ENCODE data around the gene PIP4K2C. TPM values are rescaled to one million over a fixed set of nuclear protein-coding genes. Genes with fewer than 3 reads are reported as not detected.

The PIP4K2C gene
- total and polyA plus RNA-seq, 10 of the 15 experiments (the other 5 are each of a cell fraction or from before 2014, with no cell fraction given) = 4.8 to 25.1 (median 14.9) TPM

GRCh38 chr12:57604454-57604991, 13.5 kb downstream of the PIP4K2C start, which contains the start of gene DTX3 (continued):
- TF ChIP-seq ATF3 (IDR thresholded peaks at IDR 0.05; ENCODE audit: borderline replicate concordance, extremely low read depth, low read depth, low read length) (0 out of 2 replicates have a peak, but pooled peaks have one; percentile 7), YY1 (IDR thresholded peaks at IDR 0.05; ENCODE audit: low read depth, low read length) (peak; percentile 94), HCFC1 (IDR thresholded peaks at IDR 0.05; ENCODE audit: low read length) (0 out of 2 replicates have a peak, but pooled peaks have one; percentile 12), TAF1 (IDR thresholded peaks at IDR 0.05; ENCODE audit: borderline replicate concordance, low read depth, low read length) (peak; percentile 45; the same call in 1 of the 2 replicates), ATF7 (IDR thresholded peaks at IDR 0.05; ENCODE audit: low read depth) (no peak), FOXM1 (IDR thresholded peaks at IDR 0.05; ENCODE audit: low read depth, low read length) (0 out of 2 replicates have a peak, but pooled peaks have one; percentile 18), POLR2A (IDR thresholded peaks at IDR 0.05; ENCODE audit: low read depth, low read length) (peak; percentile 75)

- intact Hi-C loops (cut with micrococcal nuclease; ENCODE audit: unreplicated experiment) (no loop called here), in situ Hi-C loops (cut with MboI) (no loop called here)
- Histone ChIP-seq H3K27me3 (replicated peaks in 1 of 2; ENCODE audit: control insufficient read depth in 2 of 2, insufficient read depth in 2 of 2, low read length in 1 of 2) (no peaks in the 10 kb centered on the region), H4K20me1 (ENCODE audit: control insufficient read depth, insufficient read depth) (no peaks in the 10 kb centered on the region), H3K79me2 (ENCODE audit: control insufficient read depth, insufficient read depth, low read length) (no peaks in the 10 kb centered on the region), H2AFZ (ENCODE audit: control insufficient read depth, low read depth, low read length) (peak overlapping the region; percentile 97), H3K9me3 (replicated peaks; ENCODE audit: control insufficient read depth, insufficient read depth, low read length) (no peaks in the 10 kb centered on the region), H3K4me2 (ENCODE audit: control insufficient read depth, insufficient read depth) (peak overlapping the region; percentile 86), H3K4me1 (ENCODE audit: control insufficient read depth, insufficient read depth, low read length) (peaks cover 4% of the 10 kb centered on the region; the same call in 1 of the 2 replicates), H3K4me3 (peak overlapping the region; percentile 83), H3K9ac (ENCODE audit: control insufficient read depth, insufficient read depth, low read length) (peak overlapping the region; percentile 75), H3K36me3 (ENCODE audit: control insufficient read depth in 2 of 2, insufficient read depth in 2 of 2, low read length in 1 of 2) (peaks cover 0 to 3% of the 10 kb centered on the region in 2 experiments; a peak in 2 of 4 replicates), H3K27ac (ENCODE audit: control insufficient read depth, insufficient read depth) (peak overlapping the region; percentile 32; the same call in 1 of the 2 replicates)
- SMC1A ChIA-PET (ENCODE audit: uncharacterized antibody, unreplicated experiment) = interaction anchor here (0.6 to 1.2 kb wide), 5 partner anchors 9 to 144 kb away, joined by 3 to 5 read pairs (median 3); no protein-coding TSS in a partner anchor
- FAIRE-seq = no peak
- TSS peak; percentile 62 for BruUV-seq (replicated peaks)
- CTCF ChIA-PET = interaction anchor here (0.6 to 2.0 kb wide), 5 partner anchors 9 to 365 kb away, joined by 3 to 8 read pairs (median 4); partner anchors contain the start of gene TSPAN31
- ATAC-seq = peak; percentile 46
- 33% methylated on average over 18 of the region's 25 CpGs for WGBS (ENCODE audit: insufficient coverage, insufficient replicate concordance, low lambda C conversion rate, missing lambda C conversion rate)
- POLR2A ChIA-PET = interaction anchor here (0.6 to 2.5 kb wide), 4 partner anchors 9 to 16 kb away, joined by 3 to 13 read pairs (median 4); partner anchors contain the start of gene PIP4K2C
- RAD21 ChIA-PET (ENCODE audit: unreplicated experiment) = interaction anchor here (0.9 to 1.6 kb wide), 3 partner anchors 9 to 28 kb away, joined by 3 read pairs; partner anchors contain the start of gene B4GALNT1
- DNase-seq (ENCODE audit: low read depth, low spot score) = no peak
- TF ChIP-seq ESRRA (IDR thresholded peaks at IDR 0.05; ENCODE audit: low read length) (no peak), BRCA1 (IDR thresholded peaks at IDR 0.05; ENCODE audit: low read depth, low read length) (no peak), BHLHE40 (IDR thresholded peaks at IDR 0.05; ENCODE audit: borderline replicate concordance in 1 of 2, low read depth in 2 of 2, low read length in 1 of 2) (no peak), KDM1A (IDR thresholded peaks at IDR 0.05; ENCODE audit: borderline replicate concordance) (no peak), RBBP5 (conservative IDR thresholded peaks at IDR 0.05) (no peak), CTCF (IDR thresholded peaks at IDR 0.05 in 2 of 3, conservative IDR thresholded peaks at IDR 0.05 in 1 of 3; ENCODE audit: control insufficient read depth in 2 of 3, extremely low read depth in 1 of 3, insufficient read depth in 1 of 3, low read depth in 3 of 3, low read length in 3 of 3) (no peak), IRF3 (IDR thresholded peaks at IDR 0.05) (no peak), PKNOX1 (IDR thresholded peaks at IDR 0.05) (no peak), HDAC2 (IDR thresholded peaks at IDR 0.05) (no peak), RCOR1 (conservative IDR thresholded peaks at IDR 0.05; ENCODE audit: low read depth, low read length) (no peak)
Measured at GRCh38 chr12:57604992-57605810, 14.2 kb downstream of the PIP4K2C start.
